IMR-90 (cell line): ENCODE data around the gene BRD4. TPM values are rescaled to one million over a fixed set of nuclear protein-coding genes. Genes with fewer than 3 reads are reported as not detected.
"Not testable (repeated sequence)": the region's sequence is repeated elsewhere in the genome, so short reads cannot be mapped to it uniquely, and the experiment has no call there.

Experiments
- ATAC-seq: fragments of 200-7000 bp; cut with Tn5 transposase; 2 replicates; pipeline ENCODE4 v1.9.1; 2020; ENCODE audit warnings: low read depth, mild to moderate bottlenecking, moderate library complexity
- BruUV-seq: library from RNA; stranded (reverse); fragments of 400-500 nt; replicated peaks from 2 replicates; lab custom pipeline; 2021; lab: Mats Ljungman, UMichigan
- CTCF ChIA-PET: fragments of 300-600 bp; formaldehyde crosslinking; extraction: SDS; loops from one replicate; lab custom pipeline; 2021; ENCODE audit warnings: antibody characterized with exemption; lab: Yijun Ruan, JAX
- POLR2A ChIA-PET: fragments of 300-600 bp; sonication (Branson Sonifier 250); formaldehyde crosslinking; loops from one replicate; lab custom pipeline; 2022; ENCODE audit warnings: antibody characterized with exemption; ENCODE audit not compliant: unreplicated experiment; lab: Charles Lee
- DNase-seq: peaks from one replicate; pipeline ENCODE4 v3.0.0; 2013
- H2AFZ ChIP-seq: replicated peaks from 2 replicates; pipeline ENCODE3; 2013; ENCODE audit warnings: low read length, mild to moderate bottlenecking; ENCODE audit not compliant: poor library complexity
- H2AK5ac ChIP-seq: 2 replicates; pipeline ENCODE4 v1.6.1; 2013; ENCODE audit warnings: low read depth, low read length, inconsistent platforms
- H2AK9ac ChIP-seq: replicated peaks from 2 replicates; pipeline ENCODE3; 2013; ENCODE audit warnings: mild to moderate bottlenecking, low read depth, low read length, moderate library complexity; ENCODE audit not compliant: poor library complexity
- H2BK120ac ChIP-seq: 2 replicates; pipeline ENCODE4 v1.6.1; 2013; ENCODE audit warnings: low read depth, low read length, inconsistent platforms
- H2BK15ac ChIP-seq: 3 replicates; pipeline ENCODE4 v1.6.1; 2013; ENCODE audit warnings: low read depth, low read length, inconsistent platforms
- H2BK20ac ChIP-seq: 2 replicates; pipeline ENCODE4 v1.6.1; 2013; ENCODE audit warnings: low read depth, mild to moderate bottlenecking, inconsistent platforms, low read length, moderate library complexity
- H2BK5ac ChIP-seq: 2 replicates; pipeline ENCODE4 v1.6.1; 2013; ENCODE audit warnings: mild to moderate bottlenecking, low read depth, low read length, inconsistent platforms; ENCODE audit not compliant: poor library complexity, severe bottlenecking
- H3K14ac ChIP-seq: replicated peaks from 2 replicates; pipeline ENCODE4 v1.6.1; 2013; ENCODE audit warnings: low read depth, low read length, inconsistent platforms
- H3K18ac ChIP-seq: 2 replicates; pipeline ENCODE4 v1.6.1; 2013; ENCODE audit warnings: low read depth, low read length, control low read depth
- H3K23ac ChIP-seq: 2 replicates; pipeline ENCODE4 v1.6.1; 2013; ENCODE audit warnings: low read depth, low read length, inconsistent platforms
- H3K27ac ChIP-seq: 2 replicates; pipeline ENCODE4 v1.5.1; 2013; ENCODE audit warnings: mild to moderate bottlenecking, control low read depth, low read length; ENCODE audit not compliant: insufficient read depth
- H3K27me3 ChIP-seq: 2 replicates; pipeline ENCODE4 v1.6.1; 2013; ENCODE audit warnings: low read length; ENCODE audit not compliant: control insufficient read depth, insufficient read depth
- H3K36me3 ChIP-seq: 2 replicates; pipeline ENCODE4 v1.6.1; 2013; ENCODE audit warnings: low read length, mixed read lengths; ENCODE audit not compliant: control insufficient read depth, insufficient read depth
- H3K4ac ChIP-seq: 2 replicates; pipeline ENCODE4 v1.6.1; 2013; ENCODE audit warnings: low read depth, low read length, inconsistent platforms
- H3K4me1 ChIP-seq: 2 replicates; pipeline ENCODE4 v1.6.1; 2013; ENCODE audit warnings: low read length, mixed read lengths; ENCODE audit not compliant: control insufficient read depth, insufficient read depth
- H3K4me2 ChIP-seq: 2 replicates; pipeline ENCODE4 v1.6.1; 2013; ENCODE audit warnings: low read depth, mild to moderate bottlenecking, control low read depth, low read length, moderate library complexity
- H3K4me3 ChIP-seq: 2 replicates; pipeline ENCODE4 v1.5.1; 2013; ENCODE audit warnings: low read depth, mild to moderate bottlenecking, control low read depth, low read length, moderate library complexity; ENCODE audit not compliant: insufficient read depth
- H3K56ac ChIP-seq: 2 replicates; pipeline ENCODE4 v1.6.1; 2013; ENCODE audit warnings: low read length, inconsistent platforms; ENCODE audit not compliant: insufficient read depth; ENCODE audit errors: extremely low read depth
- H3K79me1 ChIP-seq, 2 experiments: 2 replicates each; pipeline ENCODE4 v1.6.1; 2013; ENCODE audit warnings: low read length in 2 of 2, inconsistent platforms in 1 of 2, low read depth in 1 of 2
- H3K9ac ChIP-seq: 2 replicates; pipeline ENCODE4 v1.6.1; 2013; ENCODE audit warnings: low read depth, low read length, control low read depth
- H3K9me1 ChIP-seq: 2 replicates; pipeline ENCODE4 v1.6.1; 2013; ENCODE audit warnings: low read length, inconsistent platforms; ENCODE audit not compliant: insufficient read depth
- H3K9me3 ChIP-seq: 2 replicates; pipeline ENCODE4 v1.6.1; 2013; ENCODE audit warnings: low read length; ENCODE audit not compliant: control insufficient read depth, insufficient read depth
- H4K20me1 ChIP-seq: 2 replicates; pipeline ENCODE4 v1.6.1; 2013; ENCODE audit warnings: low read length, inconsistent platforms; ENCODE audit not compliant: insufficient read depth
- H4K5ac ChIP-seq: 2 replicates; pipeline ENCODE4 v1.6.1; 2013; ENCODE audit warnings: mild to moderate bottlenecking, low read depth, low read length, control low read depth
- H4K8ac ChIP-seq, 2 experiments: 2 replicates each; pipeline ENCODE4 v1.6.1; 2013; ENCODE audit warnings: low read depth in 2 of 2, low read length in 2 of 2, control low read depth in 1 of 2, inconsistent platforms in 1 of 2
- H4K91ac ChIP-seq: 2 replicates; pipeline ENCODE4 v1.6.1; 2013; ENCODE audit warnings: low read depth, low read length, inconsistent platforms; ENCODE audit not compliant: insufficient read depth
- WGBS, 2 experiments: methylation state at CpG; one replicate each; pipeline versions ENCODE4 v1.1.5 to v1.1.7; 2013; ENCODE audit warnings: missing lambda C conversion rate in 2 of 2; ENCODE audit not compliant: insufficient read length in 1 of 2; ENCODE audit errors: extremely low coverage in 2 of 2; 5-methylcytosine and 5-hydroxymethylcytosine counted together
- dilution Hi-C: fragments of 300-500 bp; cut with HindIII; formaldehyde crosslinking; loops from one replicate; pipeline ENCODE4 v1.14.3; 2018; ENCODE audit warnings: low sequenced_read_pairs; ENCODE audit not compliant: unreplicated experiment
- in situ Hi-C: fragments of 300-500 bp; cut with MboI; formaldehyde crosslinking; loops from 3 replicates; pipeline ENCODE4 v1.14.3; 2019; ENCODE audit warnings: low sequenced_read_pairs, inconsistent platforms, mixed read lengths
- intact Hi-C: fragments of 100-400 bp; cut with micrococcal nuclease; formaldehyde crosslinking; loops from 2 replicates; pipeline ENCODE4 v1.10.0; 2022
- polyA plus RNA-seq, 3 experiments: library from polyadenylated mRNA; depleted of rRNA; stranded (reverse); fragments of >200 nt; gene quantifications; 2 replicates each; pipeline ENCODE4 v1.2.3, GENCODE V29; 2012; ENCODE audit warnings: low replicate concordance in 1 of 3
- total RNA-seq: library from RNA; depleted of rRNA; stranded (reverse); fragments of >200 nt; gene quantifications from 2 replicates; pipeline ENCODE4 v1.2.3, GENCODE V29; 2012

BRD4 gene
- total and polyA plus RNA-seq, 2 of the 4 experiments (the other 2 are of a cell fraction): 7.0 to 21.1 TPM

GRCh38 chr19:15352535-15352934, 20.2 kb upstream of the BRD4 start:
- H2AFZ ChIP-seq, H4K5ac ChIP-seq, H2AK9ac ChIP-seq, H3K9me1 ChIP-seq, H2BK15ac ChIP-seq, H3K18ac ChIP-seq, BruUV-seq, ATAC-seq, in situ Hi-C loops, H3K9me3 ChIP-seq, H3K4ac ChIP-seq, H2AK5ac ChIP-seq, dilution Hi-C loops, DNase-seq, POLR2A ChIA-PET, H4K8ac ChIP-seq, H3K27me3 ChIP-seq, H3K23ac ChIP-seq, H3K27ac ChIP-seq, H3K9ac ChIP-seq, H2BK120ac ChIP-seq, H3K4me1 ChIP-seq, H2BK5ac ChIP-seq, H3K14ac ChIP-seq, H3K56ac ChIP-seq, H2BK20ac ChIP-seq, H3K4me3 ChIP-seq, H3K4me2 ChIP-seq, intact Hi-C loops, H4K91ac ChIP-seq: not testable (repeated sequence)
- Histone ChIP-seq H3K79me1 (peaks cover 0 to 11% of the 10 kb centered on the region in 2 experiments; a peak in 3 of 4 replicates), H4K20me1 (peaks cover 14% of the 10 kb centered on the region), H3K36me3 (peaks cover 26% of the 10 kb centered on the region)
- 100% methylated on average over 1 of the region's 8 CpGs; no CpG with 5 or more reads in 1 of the 2 experiments for WGBS, 2 experiments
- CTCF ChIA-PET: interaction anchor here (0.6 kb wide), 1 partner anchor 37 kb away, joined by 3 read pairs; no protein-coding TSS in a partner anchor

- H3K14ac ChIP-seq, H3K27me3 ChIP-seq, H2BK20ac ChIP-seq, dilution Hi-C loops, DNase-seq, ATAC-seq, H2BK120ac ChIP-seq, H4K5ac ChIP-seq, H4K20me1 ChIP-seq, H2AFZ ChIP-seq, intact Hi-C loops, H3K9ac ChIP-seq, H3K4me2 ChIP-seq, BruUV-seq, POLR2A ChIA-PET, H2BK15ac ChIP-seq, H3K4ac ChIP-seq, H4K8ac ChIP-seq, CTCF ChIA-PET, H3K9me1 ChIP-seq, H4K91ac ChIP-seq, H2BK5ac ChIP-seq, H3K9me3 ChIP-seq, in situ Hi-C loops, H3K27ac ChIP-seq, H3K4me1 ChIP-seq, H3K56ac ChIP-seq, H2AK9ac ChIP-seq, H3K18ac ChIP-seq, H3K23ac ChIP-seq, H3K4me3 ChIP-seq, H2AK5ac ChIP-seq: not testable (repeated sequence)
- no CpG with 5 or more reads among the region's 11 CpGs for WGBS, 2 experiments
- peaks cover 17% of the 10 kb centered on the region for H3K36me3 ChIP-seq
- peaks cover 16 to 33% of the 10 kb centered on the region in 2 experiments for H3K79me1 ChIP-seq
These were observed 9.0 kb upstream of the BRD4 start for GRCh38 chr19:15341328-15341727.
